Activated gamma-delta T cell treated with anti-CD3 and anti-CD28 coated beads, Interleukin-2, amount 50 U/mL, for 16 hours (primary cell): ENCODE measurements around the gene LOXL3.
A peak's percentile ranks its signal among the peaks of the same experiment; 100 is the strongest.
"Not testable (repeated sequence)": the region's sequence is repeated elsewhere in the genome, so short reads cannot be mapped to it uniquely, and the experiment has no call there.

Experiments
- DNase-seq: peaks from one replicate; pipeline ENCODE4 v3.0.0-alpha.2; 2020; ENCODE audit warnings: low read depth

The LOXL3 gene

GRCh38 chr2:74573747-74574562, 20.2 kb upstream of the LOXL3 start:
- DNase-seq, result no peak

GRCh38 chr2:74572178-74572925, 18.6 kb upstream of the LOXL3 start:
- no peak for DNase-seq

DNA sequence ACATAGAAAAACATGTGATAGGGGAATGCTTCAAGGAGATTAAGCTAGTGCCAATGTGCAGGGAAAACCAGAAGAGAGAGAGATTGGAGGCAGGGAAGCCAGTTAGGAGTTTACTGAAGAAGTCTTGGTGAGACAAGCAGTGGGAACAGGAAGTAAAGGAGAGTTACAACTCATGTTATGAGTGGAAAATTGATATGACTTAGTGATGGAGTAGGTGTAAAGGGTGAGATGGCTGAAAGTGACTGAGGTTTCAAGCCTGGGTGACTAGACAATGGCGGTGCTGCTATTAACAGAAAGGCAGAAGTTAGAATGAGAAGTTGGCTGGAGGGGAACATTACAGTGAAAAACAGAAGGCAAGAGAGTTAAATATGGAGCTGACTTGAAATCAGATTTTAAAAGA, 17.3 kb upstream of the LOXL3 start:
- no peak for DNase-seq

DNA sequence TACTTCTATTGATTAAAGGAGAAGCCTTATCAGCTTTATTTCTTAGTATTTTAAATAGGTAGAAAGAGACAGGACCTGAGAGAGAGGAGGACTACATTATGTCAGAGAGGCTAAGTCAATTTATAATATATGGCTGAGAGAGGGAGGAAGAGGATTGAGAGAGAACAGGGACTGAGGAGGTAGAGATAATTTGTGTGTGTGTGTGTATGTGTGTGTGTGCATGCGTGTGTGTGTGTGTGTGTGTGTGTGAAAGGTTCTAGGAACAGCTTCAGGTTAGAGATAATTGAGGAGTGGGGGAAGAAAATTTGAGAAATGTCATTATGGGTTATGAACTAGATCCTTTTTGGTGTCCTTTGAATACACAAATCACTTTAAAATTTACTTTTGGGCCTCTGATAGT, 15.9 kb upstream of the LOXL3 start:
- DNase-seq, result no peak

GRCh38 chr2:74567881-74568280, 14.1 kb upstream of the LOXL3 start:
- no peak for DNase-seq

DNA sequence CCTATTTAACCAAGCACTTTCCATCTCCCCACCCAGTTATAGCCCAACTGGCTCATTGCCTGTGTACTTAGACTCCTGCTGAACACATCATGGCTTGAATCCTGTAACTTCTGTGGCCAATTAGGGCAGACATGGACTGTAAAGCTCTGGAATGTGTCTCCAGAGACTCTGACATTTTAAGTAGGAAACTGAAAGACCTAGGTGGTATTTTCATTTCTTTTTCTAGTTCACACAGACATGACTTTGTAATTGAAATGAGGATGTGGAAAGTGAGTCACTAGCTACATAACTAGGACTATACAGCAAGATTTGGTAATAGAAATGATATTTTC, 13.0 kb upstream of the LOXL3 start:
- no peak for DNase-seq

GRCh38 chr2:74566076-74566753, 12.5 kb upstream of the LOXL3 start:
- DNase-seq, result no peak

- DNase-seq, result no peak
Observed at GRCh38 chr2:74564222-74564621, 10.5 kb upstream of the LOXL3 start.

DNA sequence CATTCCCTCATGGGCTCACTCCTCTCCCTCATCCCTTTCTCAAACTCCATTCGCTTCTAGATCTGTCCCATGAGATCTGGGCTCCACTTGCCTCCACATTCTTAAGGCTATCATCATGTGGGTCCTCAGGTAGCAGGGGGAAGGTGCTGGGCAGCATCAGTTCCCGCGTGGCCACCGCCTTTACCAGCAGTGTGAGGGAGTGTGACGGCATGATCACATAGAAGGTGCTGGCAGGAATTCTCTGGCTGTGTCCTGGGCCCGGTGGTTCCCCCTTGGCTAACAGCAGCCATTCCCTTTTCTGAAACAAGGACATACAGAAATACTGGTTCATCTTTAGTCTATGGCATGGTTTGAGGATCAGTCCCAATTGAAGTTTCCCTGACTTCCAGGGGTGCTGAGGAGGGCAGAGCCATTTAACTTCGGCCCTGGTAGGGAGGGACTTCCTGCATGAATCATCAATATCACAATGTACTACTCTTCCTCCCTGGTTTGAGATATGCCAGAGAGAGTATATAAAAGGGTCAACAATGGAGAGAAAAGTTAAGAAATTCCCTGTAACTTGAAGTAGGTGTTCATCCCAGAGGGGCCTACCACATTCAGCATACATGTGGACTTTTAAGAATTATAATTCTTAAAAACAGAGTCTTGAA, 8.5 kb upstream of the LOXL3 start:
- DNase-seq, result no peak

- DNase-seq, result not testable (repeated sequence)
Observed at GRCh38 chr2:74561022-74561421, 7.3 kb upstream of the LOXL3 start.

GRCh38 chr2:74560591-74560990, 6.8 kb upstream of the LOXL3 start:
- DNase-seq, result no peak

GRCh38 chr2:74559912-74560311, 6.2 kb upstream of the LOXL3 start:
- DNase-seq, result no peak

DNA sequence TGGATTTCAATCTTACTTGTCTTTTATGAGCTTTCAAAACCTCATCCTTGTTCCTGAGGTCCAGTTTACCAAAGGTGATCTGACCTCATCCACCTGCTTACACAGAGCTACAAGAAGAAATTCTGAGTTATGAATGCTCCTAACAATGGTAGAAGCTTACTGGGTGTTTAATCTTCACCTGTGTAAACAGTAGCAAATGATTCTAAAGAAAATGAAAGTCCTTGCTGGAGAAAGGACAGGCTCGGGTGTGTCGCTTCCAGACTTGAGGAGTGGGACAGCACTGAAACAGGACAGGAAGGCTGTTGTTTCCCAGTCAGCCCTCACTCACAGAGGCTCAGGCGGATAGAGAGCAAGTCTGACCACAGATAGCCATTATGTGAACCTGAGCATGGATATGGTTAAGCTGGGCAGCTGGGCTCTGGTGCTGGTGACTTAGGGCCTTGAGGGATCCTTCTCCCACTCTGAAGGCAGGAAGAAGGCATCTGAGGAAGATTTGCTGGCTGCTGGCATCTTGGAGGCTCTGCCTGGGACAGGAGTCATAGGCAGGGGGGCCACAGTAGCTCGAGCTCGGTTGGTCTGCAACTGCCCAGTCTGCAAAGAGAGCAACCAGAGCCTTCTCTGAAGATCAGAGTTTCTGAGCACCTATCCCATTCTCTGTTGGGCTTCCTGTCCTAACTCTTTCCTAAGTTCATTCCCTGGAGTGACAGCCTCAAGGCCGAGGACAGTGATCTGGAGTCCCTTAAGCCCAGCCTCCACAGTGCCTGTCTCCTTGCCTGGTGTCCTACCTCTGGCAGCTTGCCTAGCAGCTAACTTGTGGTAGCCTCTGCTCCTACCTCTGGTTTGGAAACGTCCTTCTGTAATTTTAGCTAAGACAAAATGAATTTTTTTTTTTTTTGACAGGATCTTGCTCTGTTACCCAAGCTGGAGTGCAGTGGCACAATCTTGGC, 4.8 kb upstream of the LOXL3 start:
- DNase-seq, result no peak

DNA sequence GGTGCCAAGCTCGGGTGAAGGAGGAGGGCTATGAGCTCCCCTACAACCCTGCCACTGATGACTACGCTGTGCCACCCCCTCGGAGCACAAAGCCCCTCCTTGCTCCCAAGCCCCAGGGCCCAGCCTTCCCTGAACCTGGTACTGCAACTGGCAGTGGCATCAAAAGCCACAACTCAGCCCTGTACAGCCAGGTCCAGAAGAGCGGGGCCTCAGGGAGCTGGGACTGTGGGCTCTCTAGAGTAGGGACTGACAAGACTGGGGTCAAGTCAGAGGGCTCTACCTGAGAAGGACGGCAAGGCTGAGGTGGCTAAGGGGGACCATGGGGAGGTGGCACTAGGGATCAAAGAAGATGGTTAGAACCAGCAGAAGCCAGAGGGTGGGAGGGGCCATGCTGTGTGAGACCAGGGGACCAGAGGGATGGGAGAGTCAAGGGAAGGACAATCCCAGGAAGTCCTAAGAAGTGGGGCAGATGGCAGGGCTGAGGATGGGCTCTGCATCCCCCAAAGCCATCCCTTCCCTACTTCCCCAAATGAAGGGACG, 3.2 kb upstream of the LOXL3 start:
- DNase-seq, result no peak

DNA sequence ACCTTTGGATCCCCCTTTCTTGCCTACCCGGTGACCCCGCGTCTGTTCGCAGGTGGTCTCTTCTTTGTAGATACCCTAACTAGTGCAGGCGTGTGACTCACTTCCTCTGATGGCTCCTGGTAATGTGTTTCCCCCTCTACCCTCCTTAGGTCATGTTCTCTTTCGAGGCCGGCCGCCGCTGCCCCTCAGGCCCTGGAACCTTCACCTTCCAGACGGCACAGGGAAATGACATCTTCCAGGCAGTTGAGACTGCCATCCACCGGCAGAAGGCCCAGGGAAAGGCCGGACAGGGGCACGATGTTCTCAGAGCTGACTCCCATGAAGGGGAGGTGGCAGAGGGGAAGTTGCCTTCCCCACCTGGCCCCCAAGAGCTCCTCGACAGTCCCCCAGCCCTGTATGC, 2.4 kb upstream of the LOXL3 start:
- no peak for DNase-seq

GRCh38 chr2:74555610-74556103, 1.9 kb upstream of the LOXL3 start:
- DNase-seq, result no peak

DNA sequence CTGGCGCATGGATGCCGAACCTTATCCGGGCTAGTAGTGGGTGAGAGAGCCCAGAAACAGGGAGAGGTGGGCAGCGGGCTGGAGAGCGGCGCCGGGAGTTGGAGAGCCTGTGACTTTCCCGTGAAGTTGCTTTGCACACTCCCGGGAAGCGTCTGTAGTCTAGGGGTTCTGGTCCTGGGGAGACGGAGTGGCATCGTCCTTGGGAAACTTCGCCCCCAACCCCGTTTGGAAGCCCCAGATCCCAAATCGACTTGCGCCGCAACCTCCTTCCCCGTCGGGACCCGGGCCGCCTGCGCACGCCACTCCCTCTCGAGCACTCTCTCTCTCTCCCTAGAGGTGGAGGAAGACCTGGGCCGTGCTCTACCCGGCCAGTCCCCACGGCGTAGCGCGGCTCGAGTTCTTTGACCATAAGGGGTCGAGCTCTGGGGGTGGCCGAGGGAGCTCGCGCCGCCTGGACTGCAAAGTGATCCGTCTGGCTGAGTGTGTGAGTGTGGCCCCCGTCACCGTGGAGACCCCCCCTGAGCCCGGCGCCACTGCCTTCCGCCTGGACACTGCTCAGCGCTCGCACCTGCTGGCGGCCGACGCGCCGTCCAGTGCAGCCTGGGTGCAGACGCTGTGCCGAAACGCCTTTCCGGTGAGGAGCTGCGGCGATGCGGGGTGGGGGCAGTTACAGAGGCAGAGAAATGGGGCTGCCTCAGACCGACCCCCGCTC, 1.2 kb upstream of the LOXL3 start:
- peak; percentile 15 for DNase-seq

DNA sequence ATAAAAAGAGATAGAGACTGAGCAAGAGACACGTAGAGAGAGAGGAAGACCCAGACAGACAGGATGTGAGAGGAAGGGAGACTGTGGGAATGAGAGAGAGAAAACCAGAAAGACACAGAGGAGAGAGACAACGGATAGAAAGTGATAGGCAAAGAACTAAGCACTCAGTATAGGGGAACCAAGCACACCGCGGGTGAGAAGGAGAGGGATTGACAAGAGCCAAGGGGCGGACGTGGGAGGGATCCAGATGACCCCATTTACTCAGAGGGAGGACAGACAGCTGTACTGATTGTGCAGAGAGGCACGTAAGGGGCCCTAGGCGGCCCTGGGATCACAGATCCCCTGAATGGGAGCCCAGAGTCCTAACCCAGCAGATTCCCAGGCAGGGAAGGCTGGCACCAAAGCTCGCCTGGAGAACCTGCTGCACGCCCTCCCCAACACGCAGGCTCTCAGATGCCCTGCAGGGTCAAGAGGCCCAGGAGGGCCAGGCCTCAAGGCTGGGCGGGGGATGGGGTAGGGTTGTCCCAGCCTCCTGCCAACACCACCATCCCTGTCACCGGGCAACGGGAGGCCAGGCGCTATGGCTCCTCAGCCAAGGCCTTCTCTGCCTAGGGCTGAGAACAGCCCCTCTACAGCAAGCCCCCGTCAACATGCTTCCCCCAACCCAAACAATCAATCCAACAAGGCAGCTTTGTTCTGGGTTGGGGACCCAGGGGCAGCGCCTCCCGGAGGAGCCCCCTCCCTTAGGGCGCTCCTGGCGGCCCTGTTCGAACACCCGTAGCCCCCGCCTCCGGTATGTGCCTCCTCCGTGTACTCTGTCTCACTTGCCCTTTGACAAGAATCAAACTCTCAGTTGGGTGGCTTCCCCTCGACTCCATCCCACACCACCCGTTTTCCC, 579 bp downstream of the LOXL3 start:
- no peak for DNase-seq
